Activated CD8-positive, alpha-beta T cell treated with anti-CD3 and anti-CD28 coated beads, Interleukin-2, amount 10 ng/mL, durations not matched to agents 7 days and 5 days (primary cell): Measurements from ENCODE around the gene HNRNPAB. TPM values are rescaled to one million over a fixed set of nuclear protein-coding genes. Genes with fewer than 3 reads are reported as not detected.
A peak's percentile ranks its signal among the peaks of the same experiment; 100 is the strongest.

ENCODE experiments used
- ATAC-seq: fragments of 150-1000 bp; cut with Tn5 transposase; one replicate; pipeline ENCODE4 v1.10.0; 2021; ENCODE audit warnings: moderate library complexity
- CTCF ChIA-PET: fragments of 350-600 bp; sonication (Branson Sonifier 250); formaldehyde crosslinking; loops from one replicate; lab custom pipeline; 2021; ENCODE audit warnings: antibody characterized with exemption; lab: Charles Lee
- POLR2A ChIA-PET: fragments of 350-600 bp; sonication (Branson Sonifier 250); formaldehyde crosslinking; loops from one replicate; lab custom pipeline; 2021; ENCODE audit warnings: antibody characterized with exemption; lab: Charles Lee
- DNase-seq: peaks from one replicate; pipeline ENCODE4 v3.0.0-alpha.2; 2020
- H3K27ac Mint-ChIP-seq: one replicate; pipeline ENCODE4 v1.8.0; 2021; ENCODE audit warnings: mild to moderate bottlenecking, mixed read lengths
- H3K27me3 Mint-ChIP-seq: one replicate; pipeline ENCODE4 v1.8.0; 2021; ENCODE audit warnings: low read depth, mixed read lengths
- H3K36me3 Mint-ChIP-seq: one replicate; pipeline ENCODE4 v1.8.0; 2021; ENCODE audit warnings: low read depth, mixed read lengths
- H3K4me1 Mint-ChIP-seq: one replicate; pipeline ENCODE4 v1.8.0; 2021; ENCODE audit warnings: low read depth, mixed read lengths
- H3K4me3 Mint-ChIP-seq: one replicate; pipeline ENCODE4 v1.8.0; 2021; ENCODE audit warnings: mild to moderate bottlenecking, mixed read lengths
- H3K9me3 Mint-ChIP-seq: one replicate; pipeline ENCODE4 v1.8.0; 2022; ENCODE audit warnings: mixed read lengths; ENCODE audit not compliant: insufficient read depth
- total RNA-seq, 2 experiments: library from RNA; stranded (reverse); gene quantifications; one replicate each; pipeline ENCODE4 v1.2.3, GENCODE V29; 2021

HNRNPAB gene
- total RNA-seq, 2 experiments from 2014 or later = 335 to 336 TPM

GRCh38 chr5:178198706-178199105 lies 5.6 kb upstream of the HNRNPAB start:
- DNase-seq = no peak
- POLR2A ChIA-PET = no interaction called here
- CTCF ChIA-PET = no interaction called here

GRCh38 chr5:178199581-178200434 lies 4.5 kb upstream of the HNRNPAB start:
- no peak overlapping the region for H3K4me3 Mint-ChIP-seq
- H3K36me3 Mint-ChIP-seq = peaks cover 3% of the 10 kb centered on the region
- DNase-seq = no peak
- H3K4me1 Mint-ChIP-seq = peaks cover 6% of the 10 kb centered on the region
- H3K27ac Mint-ChIP-seq = no peak overlapping the region
- no peaks in the 10 kb centered on the region for H3K9me3 Mint-ChIP-seq
- CTCF ChIA-PET = interaction anchor here (2.6 kb wide), 1 partner anchor 123 kb away, joined by 11 read pairs; no protein-coding TSS in a partner anchor
- peaks cover 2% of the 10 kb centered on the region for H3K27me3 Mint-ChIP-seq
- POLR2A ChIA-PET = no interaction called here
- no peak for ATAC-seq

More at GRCh38 chr5:178198706-178199105, 5.6 kb upstream of the HNRNPAB start:
- Mint-ChIP-seq H3K27ac (no peak overlapping the region), H3K36me3 (no peaks in the 10 kb centered on the region), H3K4me1 (peaks cover 15% of the 10 kb centered on the region), H3K27me3 (peaks cover 3% of the 10 kb centered on the region), H3K9me3 (no peaks in the 10 kb centered on the region), H3K4me3 (no peak overlapping the region)
- ATAC-seq = no peak

GRCh38 chr5:178201221-178201926 lies 3.0 kb upstream of the HNRNPAB start:
- ChIA-PET CTCF (interaction anchor here (0.8 to 2.6 kb wide), 2 partner anchors 17 to 125 kb away, joined by 3 to 11 read pairs; no protein-coding TSS in a partner anchor), POLR2A (no interaction called here)
- H3K9me3 Mint-ChIP-seq = no peaks in the 10 kb centered on the region
- peaks cover 2% of the 10 kb centered on the region for H3K27me3 Mint-ChIP-seq
- no peak overlapping the region for H3K27ac Mint-ChIP-seq
- peaks cover 14% of the 10 kb centered on the region for H3K36me3 Mint-ChIP-seq
- no peak overlapping the region for H3K4me3 Mint-ChIP-seq
- peaks cover 10% of the 10 kb centered on the region for H3K4me1 Mint-ChIP-seq
- ATAC-seq = no peak
- DNase-seq = no peak

GRCh38 chr5:178201927-178202235 lies 2.5 kb upstream of the HNRNPAB start:
- Mint-ChIP-seq H3K27me3 (peaks cover 2% of the 10 kb centered on the region), H3K9me3 (no peaks in the 10 kb centered on the region), H3K4me3 (no peak overlapping the region), H3K4me1 (peaks cover 16% of the 10 kb centered on the region), H3K36me3 (peaks cover 19% of the 10 kb centered on the region), H3K27ac (no peak overlapping the region)
- no peak for ATAC-seq
- CTCF ChIA-PET = interaction anchor here (2.6 kb wide), 1 partner anchor 125 kb away, joined by 11 read pairs; no protein-coding TSS in a partner anchor
- POLR2A ChIA-PET = no interaction called here
- no peak for DNase-seq

GRCh38 chr5:178202541-178202940 lies 1.8 kb upstream of the HNRNPAB start:
- DNase-seq = no peak
- peaks cover 2% of the 10 kb centered on the region for H3K27me3 Mint-ChIP-seq
- H3K27ac Mint-ChIP-seq = no peak overlapping the region
- CTCF ChIA-PET = interaction anchor here (2.6 kb wide), 1 partner anchor 126 kb away, joined by 11 read pairs; no protein-coding TSS in a partner anchor
- peaks cover 22% of the 10 kb centered on the region for H3K4me1 Mint-ChIP-seq
- H3K36me3 Mint-ChIP-seq = peaks cover 26% of the 10 kb centered on the region
- no peak for ATAC-seq
- POLR2A ChIA-PET = interaction anchor here (0.7 kb wide), 1 partner anchor 27 kb away, joined by 4 read pairs; no protein-coding TSS in a partner anchor
- H3K9me3 Mint-ChIP-seq = no peaks in the 10 kb centered on the region
- peak overlapping the region; percentile 57 for H3K4me3 Mint-ChIP-seq

GRCh38 chr5:178203670-178204181 lies 607 bp upstream of the HNRNPAB start:
- DNase-seq = peak; percentile 53
- peak; percentile 13 for ATAC-seq
- CTCF ChIA-PET = interaction anchor here (0.9 to 1.5 kb wide), 3 partner anchors 31 to 83 kb away, joined by 3 to 6 read pairs (median 4); no protein-coding TSS in a partner anchor

GRCh38 chr5:178204935-178205748 lies 809 bp downstream of the HNRNPAB start:
- Mint-ChIP-seq H3K9me3 (no peaks in the 10 kb centered on the region), H3K27ac (peak overlapping the region; percentile 85), H3K4me3 (peak overlapping the region; percentile 96), H3K27me3 (peaks cover 2% of the 10 kb centered on the region), H3K4me1 (peaks cover 41% of the 10 kb centered on the region), H3K36me3 (peaks cover 51% of the 10 kb centered on the region)
- ChIA-PET POLR2A (interaction anchor here (0.6 to 3.9 kb wide), 20 partner anchors 8 to 1418 kb away, joined by 3 to 21 read pairs (median 4); partner anchors contain the start of genes HNRNPH1, NHP2 and TMED9), CTCF (interaction anchor here (0.6 to 1.8 kb wide), 7 partner anchors 11 to 129 kb away, joined by 3 to 11 read pairs (median 5); no protein-coding TSS in a partner anchor)
- peak; percentile 85 for DNase-seq
- ATAC-seq = peak; percentile 60

More at GRCh38 chr5:178203670-178204181, 607 bp upstream of the HNRNPAB start:
- Mint-ChIP-seq H3K4me1 (peaks cover 32% of the 10 kb centered on the region), H3K4me3 (peak overlapping the region; percentile 96), H3K27ac (peak overlapping the region; percentile 99), H3K9me3 (no peaks in the 10 kb centered on the region), H3K27me3 (peaks cover 2% of the 10 kb centered on the region), H3K36me3 (peaks cover 37% of the 10 kb centered on the region)
- POLR2A ChIA-PET = interaction anchor here (1.0 to 3.9 kb wide), 15 partner anchors 10 to 1345 kb away, joined by 3 to 21 read pairs (median 5); partner anchors contain the start of genes NHP2 and TMED9

- Mint-ChIP-seq H3K9me3 (no peaks in the 10 kb centered on the region), H3K27ac (peak overlapping the region; percentile 85), H3K27me3 (peaks cover 2% of the 10 kb centered on the region), H3K36me3 (peaks cover 57% of the 10 kb centered on the region), H3K4me3 (peak overlapping the region; percentile 89), H3K4me1 (peaks cover 44% of the 10 kb centered on the region)
- ChIA-PET CTCF (interaction anchor here (0.6 to 1.8 kb wide), 5 partner anchors 10 to 130 kb away, joined by 3 to 11 read pairs (median 5); no protein-coding TSS in a partner anchor), POLR2A (interaction anchor here (0.9 to 3.9 kb wide), 3 partner anchors 10 to 29 kb away, joined by 3 to 21 read pairs (median 3); no protein-coding TSS in a partner anchor)
- no peak for ATAC-seq
- no peak for DNase-seq
Observed at GRCh38 chr5:178205749-178206047, 1.4 kb downstream of the HNRNPAB start.

GRCh38 chr5:178206166-178207101 lies 2.1 kb downstream of the HNRNPAB start:
- ChIA-PET CTCF (interaction anchor here (0.6 to 1.8 kb wide), 5 partner anchors 10 to 131 kb away, joined by 3 to 11 read pairs (median 5); no protein-coding TSS in a partner anchor), POLR2A (interaction anchor here (0.9 to 3.9 kb wide), 3 partner anchors 10 to 29 kb away, joined by 3 to 21 read pairs (median 3); no protein-coding TSS in a partner anchor)
- H3K4me3 Mint-ChIP-seq = peak overlapping the region; percentile 89
- H3K4me1 Mint-ChIP-seq = peaks cover 44% of the 10 kb centered on the region
- H3K9me3 Mint-ChIP-seq = no peaks in the 10 kb centered on the region
- H3K27me3 Mint-ChIP-seq = peaks cover 2% of the 10 kb centered on the region
- DNase-seq (no peak), ATAC-seq (no peak)
- H3K36me3 Mint-ChIP-seq = peaks cover 64% of the 10 kb centered on the region
- peak overlapping the region; percentile 85 for H3K27ac Mint-ChIP-seq
